Eye (tissue), 1 donor: ENCODE data around the gene SEMA3D.

Source experiments
- DNase-seq: peaks from one replicate; pipeline ENCODE4 v3.0.0-alpha.2; 2015

Gene SEMA3D

GRCh38 chr7:85183296-85183695 is 3.6 kb downstream of the SEMA3D start:
- no peak for DNase-seq

- DNase-seq, result no peak
Measured at GRCh38 chr7:85178531-85179298, 8.1 kb downstream of the SEMA3D start.

- DNase-seq, result no peak
Measured at GRCh38 chr7:85177316-85177715, 9.5 kb downstream of the SEMA3D start.

GRCh38 chr7:85176197-85176596 is 10.7 kb downstream of the SEMA3D start:
- DNase-seq, result no peak

GRCh38 chr7:85175217-85175616 is 11.6 kb downstream of the SEMA3D start:
- no peak for DNase-seq

- no peak for DNase-seq
Measured at GRCh38 chr7:85172530-85172941, 14.3 kb downstream of the SEMA3D start.

GRCh38 chr7:85167636-85168035 is 19.2 kb downstream of the SEMA3D start:
- no peak for DNase-seq

- no peak for DNase-seq
Measured at GRCh38 chr7:85165263-85165662, 21.6 kb downstream of the SEMA3D start.

GRCh38 chr7:85164376-85164775 is 22.5 kb downstream of the SEMA3D start:
- no peak for DNase-seq

GRCh38 chr7:85162721-85163120 is 24.1 kb downstream of the SEMA3D start:
- no peak for DNase-seq

- no peak for DNase-seq
Measured at GRCh38 chr7:85160223-85160622, 26.6 kb downstream of the SEMA3D start.

GRCh38 chr7:85159003-85159402 is 27.9 kb downstream of the SEMA3D start:
- DNase-seq, result no peak

- no peak for DNase-seq
Measured at GRCh38 chr7:85156661-85157208, 30.1 kb downstream of the SEMA3D start.

- no peak for DNase-seq
Measured at GRCh38 chr7:85154282-85154937, 32.4 kb downstream of the SEMA3D start.

- DNase-seq, result no peak
Measured at GRCh38 chr7:85153715-85154114, 33.1 kb downstream of the SEMA3D start.

GRCh38 chr7:85150624-85151023 is 36.2 kb downstream of the SEMA3D start:
- DNase-seq, result no peak

GRCh38 chr7:85144771-85145170 is 42.1 kb downstream of the SEMA3D start:
- no peak for DNase-seq

- peak; percentile 8 for DNase-seq
Measured at GRCh38 chr7:85135977-85136376, 50.9 kb downstream of the SEMA3D start.

GRCh38 chr7:85133560-85133959 is 53.3 kb downstream of the SEMA3D start:
- DNase-seq, result no peak

GRCh38 chr7:85133006-85133405 is 53.9 kb downstream of the SEMA3D start:
- DNase-seq, result no peak

GRCh38 chr7:85130702-85131101 is 56.2 kb downstream of the SEMA3D start:
- no peak for DNase-seq

GRCh38 chr7:85126383-85126782 is 60.5 kb downstream of the SEMA3D start:
- no peak for DNase-seq

- DNase-seq, result peak; percentile 20
Measured at GRCh38 chr7:85125651-85126131, 61.2 kb downstream of the SEMA3D start.

- no peak for DNase-seq
Measured at GRCh38 chr7:85125176-85125575, 61.7 kb downstream of the SEMA3D start.
